Stimulated activated CD4-positive, alpha-beta T cell treated with anti-CD3 and anti-CD28 coated beads, Interleukin-1b, Interleukin-23, amount 100 ng/mL, for 48 hours (primary cell): ENCODE results near the gene HPCAL4.

Source experiments
- DNase-seq: peaks from one replicate; pipeline ENCODE4 v3.0.0-alpha.2; 2020

HPCAL4 gene

DNA sequence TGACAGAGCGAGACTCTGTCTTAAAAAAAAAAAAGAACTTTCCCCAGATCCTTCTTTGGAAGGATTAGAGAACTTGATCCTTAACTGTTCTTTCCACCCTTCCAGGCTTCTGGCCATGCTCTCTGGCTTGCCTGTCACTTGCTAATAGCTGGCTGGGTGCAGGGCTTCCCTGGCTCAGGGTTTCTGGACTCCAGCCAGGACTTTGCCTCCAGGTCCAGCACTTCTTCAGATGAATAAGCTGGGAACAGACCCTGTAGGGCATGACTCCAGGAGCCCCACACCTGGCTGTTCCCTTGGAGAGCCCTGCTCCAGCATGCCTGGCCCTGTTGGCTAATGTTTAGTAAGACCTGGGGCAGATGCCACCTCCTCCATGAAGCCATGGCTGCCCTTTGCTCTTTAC is 16.0 kb downstream of the HPCAL4 start:
- DNase-seq = no peak

DNA sequence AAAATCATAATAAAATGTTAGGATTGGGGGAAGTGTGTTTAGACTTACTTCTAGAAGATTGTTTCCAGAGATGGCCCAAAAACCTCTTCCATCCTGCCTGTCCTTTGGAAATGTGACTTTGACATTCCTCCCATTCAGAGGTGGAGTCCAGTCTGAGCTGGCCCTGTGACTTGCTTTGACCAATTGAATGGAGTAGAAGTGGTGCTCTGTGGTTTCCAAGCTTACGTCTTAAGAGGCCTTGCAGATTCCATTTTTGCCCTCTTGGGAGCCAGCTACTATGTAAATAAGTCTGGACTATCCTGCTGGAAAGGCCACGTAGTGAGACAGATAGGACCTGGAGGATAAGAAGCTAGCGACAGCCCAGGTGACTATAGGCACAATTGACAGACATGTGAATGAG is 18.0 kb downstream of the HPCAL4 start:
- no peak for DNase-seq

DNA sequence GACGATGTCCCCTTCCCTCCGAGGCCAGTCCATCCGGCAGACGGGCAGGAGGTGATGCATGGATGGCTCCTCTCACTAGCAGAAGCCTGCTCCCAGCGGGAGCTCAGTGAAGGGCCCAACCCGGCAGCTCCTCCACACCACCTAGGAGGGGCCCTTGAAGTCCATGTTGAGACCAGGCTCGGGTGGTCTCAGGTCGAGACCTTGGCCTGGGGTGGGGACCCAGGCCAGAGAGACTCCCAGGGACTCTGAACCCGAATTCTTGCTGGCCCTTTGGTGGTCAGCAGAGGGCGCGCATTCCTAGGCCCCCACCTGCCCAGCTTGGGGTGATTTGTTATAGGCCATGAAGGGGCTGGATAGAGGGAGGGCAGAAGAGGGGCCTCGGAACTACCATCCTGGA is 18.7 kb downstream of the HPCAL4 start:
- no peak for DNase-seq

DNA sequence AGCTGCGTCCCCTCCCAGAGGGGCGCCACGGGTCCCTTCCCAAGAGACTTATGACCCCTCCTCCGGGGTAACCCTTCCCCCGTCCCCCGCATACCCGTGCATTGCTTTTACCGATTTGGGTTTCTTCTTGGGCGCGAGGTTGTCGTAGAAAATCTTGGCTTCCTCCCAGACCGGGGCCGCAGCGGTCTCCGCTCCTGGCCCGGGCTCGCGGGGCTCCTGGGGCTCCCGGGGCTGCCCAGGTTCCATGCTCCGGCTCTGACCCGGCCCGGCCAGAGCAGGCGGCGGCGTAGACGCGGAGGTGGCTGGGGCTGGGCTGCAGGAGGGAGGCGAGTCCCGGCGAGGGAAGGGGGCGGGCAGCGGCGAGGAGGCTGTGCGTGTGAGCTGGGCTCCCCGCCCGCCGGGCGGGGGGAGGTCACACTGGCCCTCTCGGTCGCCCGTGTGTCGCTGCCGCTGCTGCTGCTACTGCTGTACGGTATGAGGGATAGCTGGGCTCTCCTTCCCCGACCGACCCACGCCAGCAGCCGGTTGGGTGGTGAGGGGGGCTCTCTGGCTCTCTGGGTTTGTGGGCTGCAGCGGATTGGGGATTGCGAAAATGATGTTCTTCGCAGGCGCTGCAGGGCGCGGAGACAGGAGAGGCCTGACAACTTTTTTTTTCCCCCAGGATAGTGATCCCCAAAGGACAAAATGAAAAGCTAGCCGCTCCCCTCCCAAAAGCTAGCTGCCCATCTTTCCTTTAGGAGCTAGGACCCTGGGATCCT is 19.3 kb downstream of the HPCAL4 start, which contains the start of gene NT5C1A:
Gene NT5C1A (minus strand): TSS at position 315 of the 758 bp plus-strand sequence. CDS start 69 bp downstream, at position 246.
- no peak for DNase-seq

DNA sequence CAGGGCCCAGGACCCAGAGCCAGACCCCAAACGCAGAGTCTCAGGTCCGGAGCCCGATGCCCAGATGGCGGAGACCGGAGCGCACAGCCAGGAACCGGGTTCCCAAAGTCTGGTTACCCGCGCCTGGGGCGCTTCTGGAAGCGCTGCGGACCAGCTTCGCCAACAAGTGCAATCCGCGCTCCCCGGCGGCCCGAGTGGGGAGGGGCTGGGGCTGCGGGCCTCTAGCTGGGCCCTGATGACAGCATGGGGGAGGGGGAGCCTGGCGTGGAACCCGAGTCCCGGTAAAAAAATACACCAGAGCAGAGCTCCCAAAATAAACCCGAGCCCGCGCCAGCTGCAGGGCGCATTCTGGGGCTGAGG is 19.8 kb downstream of the HPCAL4 start:
- DNase-seq = no peak

DNA sequence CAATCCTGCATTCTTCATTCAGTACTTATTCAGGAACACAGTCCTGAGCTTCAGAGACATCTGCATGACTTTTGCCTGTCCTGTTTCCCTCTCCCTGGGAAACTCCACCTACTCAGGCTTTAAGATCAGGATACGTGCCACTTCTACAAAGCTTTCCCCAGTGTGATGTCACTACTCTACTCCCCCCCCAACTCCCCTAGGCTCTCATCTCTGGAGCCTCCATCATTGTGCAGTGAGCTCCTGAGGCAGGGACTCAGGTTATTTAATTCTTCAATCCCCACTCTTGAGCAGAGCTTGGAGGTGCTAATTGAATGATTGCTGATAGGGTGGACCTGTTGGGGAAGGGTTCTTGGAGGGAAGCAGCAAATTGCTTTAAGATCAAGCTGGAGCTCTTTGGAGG is 20.5 kb downstream of the HPCAL4 start:
- DNase-seq = no peak

DNA sequence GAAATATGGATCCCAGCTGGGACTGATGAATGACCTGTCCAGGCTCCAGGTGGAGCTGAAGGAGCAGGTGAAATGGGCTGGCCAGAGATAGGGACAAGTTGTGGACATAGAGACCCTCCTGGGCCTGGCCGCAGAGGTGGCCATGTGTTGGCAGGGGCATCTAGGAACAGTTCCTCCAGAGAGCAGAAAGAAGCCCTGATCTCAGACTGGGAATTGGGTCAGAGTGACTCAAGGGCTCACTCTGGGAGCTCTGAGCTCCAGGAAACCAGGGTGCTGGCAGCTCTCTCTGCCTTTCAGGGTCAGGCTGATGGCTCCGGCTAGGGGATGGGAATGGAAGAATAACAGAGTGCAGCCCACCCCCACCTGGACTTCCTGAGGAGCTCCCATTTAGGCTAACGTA is 22.3 kb downstream of the HPCAL4 start:
- no peak for DNase-seq

DNA sequence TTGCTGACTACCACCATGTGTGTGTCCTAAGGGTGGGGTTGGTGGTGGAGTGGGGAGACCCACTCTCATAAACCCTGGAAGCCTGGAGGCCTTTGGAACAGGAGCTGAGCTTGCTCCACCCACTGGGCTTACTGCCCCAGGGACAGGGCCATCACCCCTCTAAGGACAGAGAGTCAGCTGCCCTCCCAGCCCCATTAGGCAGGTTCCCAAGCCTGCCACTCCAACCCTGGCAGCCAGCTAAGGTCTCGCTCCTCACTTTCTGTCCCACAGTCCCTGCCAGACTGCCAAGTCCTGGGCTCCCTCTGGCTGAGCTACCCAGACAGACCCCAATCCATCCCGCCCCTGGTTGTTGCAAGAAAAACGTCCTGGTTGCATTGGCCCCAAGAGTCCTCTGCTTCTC is 23.1 kb downstream of the HPCAL4 start:
- no peak for DNase-seq

DNA sequence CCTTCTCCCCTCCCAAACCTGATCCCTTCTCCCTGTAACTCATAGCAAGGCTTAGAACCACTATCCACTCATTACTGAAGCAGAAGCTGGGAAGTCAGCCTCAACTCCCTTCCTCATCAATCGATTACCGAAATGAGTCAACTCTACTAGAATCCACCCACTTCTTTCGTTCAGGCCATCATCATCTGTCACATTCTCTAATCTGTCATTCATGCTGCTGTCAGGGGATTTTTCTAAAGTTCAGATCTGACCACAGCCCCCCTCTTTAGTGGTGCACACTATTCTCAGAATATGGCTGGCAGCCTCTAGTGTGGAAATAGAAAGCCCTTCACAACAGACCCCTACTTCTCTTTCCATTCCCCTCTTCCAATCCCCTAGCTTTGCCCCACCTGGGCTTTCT is 24.5 kb downstream of the HPCAL4 start:
- DNase-seq = peak; percentile 47

DNA sequence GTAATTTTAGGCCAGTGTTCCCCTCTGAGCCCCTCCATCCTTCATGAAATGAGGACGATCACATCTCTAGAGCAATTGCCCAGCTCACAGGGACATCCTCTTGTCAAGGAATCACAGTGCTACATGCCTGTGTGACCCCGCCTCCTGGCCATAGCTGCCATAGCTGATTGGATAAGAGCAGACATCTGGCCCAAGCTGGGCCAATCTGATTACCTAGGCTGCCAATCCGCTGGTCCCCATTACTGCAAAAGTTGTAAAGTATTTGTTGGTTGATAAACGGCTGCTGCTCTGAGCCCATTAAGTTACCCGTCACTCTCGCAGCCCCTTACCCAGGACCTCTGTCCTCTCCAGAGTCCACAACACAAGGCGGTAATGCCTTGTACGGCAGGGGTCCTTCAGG is 27.7 kb downstream of the HPCAL4 start:
- DNase-seq = no peak

DNA sequence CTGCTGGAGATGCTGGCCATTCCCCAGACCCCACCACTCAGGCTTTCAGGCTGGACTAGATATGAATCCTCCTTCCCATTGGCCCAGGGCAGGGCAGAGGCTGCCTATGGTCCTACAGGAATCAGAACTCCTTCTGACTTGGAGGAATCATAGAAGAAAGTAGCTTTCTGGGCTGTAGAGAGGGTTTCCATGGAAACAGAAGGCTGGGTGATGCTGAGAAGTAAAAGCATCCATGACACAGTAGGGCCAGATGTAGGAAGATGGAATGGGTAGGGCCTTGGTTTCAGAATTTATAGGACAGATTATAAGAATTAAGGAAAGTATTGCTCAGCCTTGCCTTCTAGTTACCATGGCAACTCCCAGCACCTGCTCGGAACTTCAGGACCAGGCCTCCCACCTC is 28.4 kb downstream of the HPCAL4 start:
- no peak for DNase-seq

DNA sequence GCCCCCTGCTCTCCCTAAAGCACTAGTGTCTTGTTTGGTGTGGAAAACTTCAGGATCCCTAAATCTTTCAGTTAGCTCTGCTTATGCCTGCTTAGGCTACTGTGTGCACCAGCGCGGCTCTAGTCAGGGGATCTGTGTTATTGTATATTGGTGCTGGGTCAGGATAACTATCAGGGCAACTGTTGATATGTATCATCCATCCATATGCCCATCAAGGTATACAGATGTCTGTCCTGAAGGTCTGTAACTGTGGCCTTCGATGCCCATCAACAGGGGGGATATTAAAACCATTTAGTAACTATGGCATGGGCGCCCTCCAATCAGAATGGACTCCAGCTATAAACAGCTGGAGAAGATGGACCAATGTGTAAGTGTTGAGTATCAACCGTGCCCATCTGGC is 31.7 kb downstream of the HPCAL4 start:
- no peak for DNase-seq

DNA sequence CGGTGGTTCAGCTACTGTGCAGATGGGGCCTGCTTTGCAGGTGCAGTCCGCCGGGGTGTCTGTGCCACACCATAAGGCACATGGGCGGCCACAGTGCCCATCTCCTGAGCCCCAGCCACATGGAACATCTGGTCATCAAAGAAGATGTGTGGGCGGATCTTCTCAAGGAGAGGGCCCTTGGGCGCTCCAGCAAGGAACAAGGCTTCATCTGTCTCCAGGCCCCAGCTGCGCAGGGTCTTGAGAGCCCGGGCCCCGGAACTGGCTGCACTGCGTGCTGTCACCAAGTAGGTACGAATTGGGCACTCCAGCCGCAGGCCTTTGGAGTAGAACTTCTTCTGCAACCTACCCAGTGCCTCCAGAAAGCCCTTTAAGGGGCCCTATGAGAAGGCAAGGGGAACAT is 32.1 kb downstream of the HPCAL4 start:
- no peak for DNase-seq

DNA sequence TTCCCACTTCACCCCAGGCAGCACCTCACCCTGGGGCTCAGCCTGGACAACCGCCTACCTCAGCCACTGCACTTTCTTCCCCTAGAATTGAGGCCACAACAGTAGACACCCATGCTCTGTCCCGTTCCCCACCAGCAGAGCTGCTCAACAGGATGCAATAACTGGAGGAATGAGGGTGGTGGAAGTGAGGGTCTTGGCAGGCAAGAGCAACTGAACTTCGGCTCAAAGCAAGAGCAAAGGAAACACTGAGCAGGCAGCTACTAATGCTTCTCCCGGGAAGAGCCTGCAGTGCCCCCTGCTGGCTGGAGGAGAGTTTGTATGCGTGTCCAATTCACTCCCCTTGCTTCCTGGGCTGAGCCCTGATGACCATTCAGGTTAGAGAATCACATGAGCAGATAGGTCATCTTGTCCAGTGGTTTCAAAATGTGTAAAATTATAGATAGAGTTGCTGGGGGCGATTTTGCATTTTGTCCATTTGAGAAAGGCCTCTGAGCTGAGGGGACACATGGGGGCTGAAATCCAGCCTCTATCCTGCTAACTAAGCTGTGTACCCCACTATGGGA is 33.2 kb downstream of the HPCAL4 start:
- DNase-seq = peak; percentile 67

DNA sequence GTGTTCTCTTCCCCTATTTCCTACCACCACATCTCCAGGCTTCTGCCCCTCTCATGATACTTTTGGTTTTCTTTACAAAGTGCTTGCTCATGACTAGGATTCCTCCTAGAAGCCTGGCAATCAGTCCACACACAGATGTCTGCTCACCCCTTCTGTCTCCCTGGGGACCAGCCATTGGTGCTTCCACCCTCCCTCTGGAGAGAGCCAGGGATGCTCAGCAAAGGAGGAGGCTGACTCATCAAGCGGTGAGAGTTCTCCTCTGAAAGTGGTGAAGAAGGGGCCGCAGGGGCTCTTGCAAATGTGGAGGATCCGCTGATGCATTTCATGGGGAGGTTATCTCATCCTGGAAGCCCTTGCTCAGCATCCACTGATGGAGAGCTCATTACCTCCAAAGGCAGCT is 33.8 kb downstream of the HPCAL4 start:
- no peak for DNase-seq

DNA sequence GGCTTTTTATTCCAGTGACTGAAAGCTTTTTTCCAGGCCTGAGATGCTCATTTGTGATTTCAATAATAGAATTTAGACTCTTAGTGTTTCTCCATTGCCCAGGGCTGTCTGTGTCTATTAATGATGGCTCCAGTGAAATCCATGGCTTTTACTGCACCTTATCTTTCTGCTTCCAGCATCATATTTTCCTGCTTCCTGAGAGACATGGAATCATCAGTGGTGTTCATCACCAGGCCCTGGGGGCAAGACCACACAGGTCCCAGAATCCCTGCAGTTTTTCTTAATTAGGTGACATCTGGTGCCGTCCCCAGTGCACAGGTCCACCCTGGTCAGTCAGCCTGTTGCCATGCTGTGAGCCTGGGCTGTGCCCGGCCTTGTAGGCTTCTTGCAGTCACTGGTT is 34.8 kb downstream of the HPCAL4 start:
- no peak for DNase-seq

DNA sequence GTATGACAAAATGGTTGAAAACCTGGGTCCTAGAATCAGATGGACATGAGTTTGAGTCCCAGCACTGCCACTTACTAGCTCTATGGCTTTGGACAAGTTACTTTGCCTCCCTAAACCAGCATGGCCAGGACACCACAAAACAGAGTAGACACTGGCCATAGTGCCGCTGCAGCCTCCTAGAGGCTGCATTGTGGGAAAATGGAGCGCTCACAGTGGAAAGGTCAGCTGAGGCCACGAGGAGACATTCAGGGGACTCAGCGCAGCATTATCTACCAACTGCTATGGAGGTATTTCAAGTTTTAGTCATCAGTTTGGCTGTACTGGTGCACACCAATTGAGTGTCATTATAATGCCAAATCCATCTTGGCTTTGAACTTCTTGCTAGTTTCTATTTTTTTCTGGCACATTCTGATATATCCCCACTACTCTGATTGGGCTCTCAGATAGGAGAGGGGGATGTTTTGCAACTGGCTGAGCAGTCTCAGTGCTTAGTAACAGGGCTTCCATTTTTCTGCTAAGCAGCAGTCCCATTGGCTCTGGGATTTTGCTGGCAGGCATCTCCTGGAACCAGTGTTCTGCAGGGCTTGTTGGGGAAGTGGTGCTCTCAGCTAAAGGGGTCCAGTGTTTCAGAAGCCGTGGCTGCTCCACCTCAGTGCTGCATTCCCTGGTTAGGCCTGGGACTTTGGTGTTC is 35.5 kb downstream of the HPCAL4 start:
- DNase-seq = no peak

DNA sequence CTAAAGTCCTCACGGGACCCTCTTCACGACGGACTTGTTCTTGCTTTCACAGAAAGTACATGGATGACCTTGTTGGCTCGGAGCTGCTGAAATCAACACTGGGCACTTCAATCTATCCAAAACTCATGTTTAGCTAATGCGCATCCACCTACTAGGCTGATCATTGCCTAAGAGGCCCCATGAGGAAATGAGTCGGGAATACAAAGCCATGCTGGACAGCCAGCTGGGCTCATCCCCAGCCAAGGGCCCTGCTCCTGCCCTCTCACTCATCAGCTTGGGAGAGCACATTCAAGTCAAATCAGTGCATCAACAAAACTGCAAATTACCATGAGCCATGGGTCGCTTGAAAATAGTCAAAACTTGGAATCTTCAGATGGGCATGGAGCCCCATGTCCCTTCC is 36.9 kb downstream of the HPCAL4 start:
- DNase-seq = no peak

DNA sequence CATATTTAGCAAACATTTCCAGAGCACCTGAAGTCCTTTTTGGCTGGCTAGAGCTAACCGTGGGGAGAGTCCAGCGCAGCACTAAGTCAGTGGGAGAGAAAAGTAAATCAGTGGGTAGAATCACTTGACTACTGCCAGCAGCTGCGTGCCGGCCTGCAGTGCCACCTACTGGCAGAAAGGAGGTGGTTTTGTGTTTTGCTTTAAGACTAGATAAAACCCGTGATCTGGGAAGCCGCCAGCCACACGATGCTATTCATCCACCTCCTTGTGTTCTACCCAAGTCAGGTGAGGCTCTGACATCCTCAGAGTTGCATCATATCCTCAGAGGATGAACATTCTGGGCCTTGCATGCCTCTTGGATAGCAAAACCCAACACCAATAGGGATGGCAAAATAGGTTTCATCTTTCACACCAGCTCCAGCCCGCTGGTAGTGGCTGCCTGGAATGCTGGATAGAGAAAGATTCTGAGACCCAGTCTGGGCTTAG is 37.6 kb downstream of the HPCAL4 start:
- peak; percentile 82 for DNase-seq

DNA sequence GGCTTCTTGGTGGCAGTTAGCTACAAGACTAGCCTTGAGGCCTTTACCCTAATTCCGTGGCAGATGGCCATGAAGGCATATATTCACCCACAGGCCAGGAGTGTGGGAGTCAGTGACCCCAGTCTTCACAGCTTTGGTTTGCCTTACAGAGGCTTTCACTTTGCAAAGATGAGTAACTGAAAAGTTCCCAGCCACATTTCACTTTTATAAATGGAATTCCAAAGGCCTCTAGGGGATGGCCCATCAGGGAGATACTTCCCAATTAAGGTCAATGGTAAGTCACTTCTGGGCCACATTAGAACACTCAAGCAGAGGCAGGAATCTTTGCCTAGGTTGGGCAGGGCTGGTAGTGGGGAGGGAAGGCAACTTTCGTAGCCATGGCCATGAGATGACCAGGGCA is 38.7 kb downstream of the HPCAL4 start:
- no peak for DNase-seq

DNA sequence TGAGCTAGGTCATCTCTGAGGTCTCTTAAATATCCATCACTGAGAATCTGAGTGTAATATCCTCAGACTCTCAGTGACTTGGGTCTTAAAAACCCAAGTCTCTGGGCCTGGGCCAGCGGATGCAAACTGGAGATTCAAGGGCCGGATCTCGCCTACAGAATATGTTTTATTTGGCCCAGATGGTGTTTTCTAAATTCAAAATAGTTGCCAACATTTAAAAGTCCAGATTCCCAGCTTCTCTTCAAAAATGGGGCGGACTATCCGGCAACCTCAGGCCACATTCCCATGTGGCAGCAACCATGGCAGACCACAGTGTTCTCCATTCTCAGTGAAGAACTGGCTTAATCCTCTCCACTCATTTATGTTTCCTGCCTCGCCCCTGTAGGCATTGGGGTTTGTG is 39.1 kb downstream of the HPCAL4 start:
- DNase-seq = no peak

DNA sequence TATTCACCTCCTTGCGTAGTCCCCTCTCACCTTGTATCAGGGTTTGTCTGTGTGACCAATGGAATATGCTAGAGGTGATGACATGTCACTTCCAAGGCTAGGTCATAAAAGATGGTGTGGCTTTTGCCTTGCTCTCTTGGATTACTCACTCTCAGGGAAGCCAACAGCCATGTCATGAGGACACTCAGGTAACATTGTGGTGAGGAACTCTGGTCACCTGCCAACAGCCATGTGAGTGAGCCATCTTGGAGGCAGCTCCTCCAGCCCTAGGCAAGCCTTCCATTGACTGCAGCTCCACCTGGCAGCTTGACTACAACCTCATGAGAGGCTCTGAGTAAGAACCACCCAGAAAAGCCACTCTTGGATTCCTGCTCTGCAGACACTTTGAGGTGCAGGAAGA is 40.8 kb downstream of the HPCAL4 start:
- DNase-seq = no peak

DNA sequence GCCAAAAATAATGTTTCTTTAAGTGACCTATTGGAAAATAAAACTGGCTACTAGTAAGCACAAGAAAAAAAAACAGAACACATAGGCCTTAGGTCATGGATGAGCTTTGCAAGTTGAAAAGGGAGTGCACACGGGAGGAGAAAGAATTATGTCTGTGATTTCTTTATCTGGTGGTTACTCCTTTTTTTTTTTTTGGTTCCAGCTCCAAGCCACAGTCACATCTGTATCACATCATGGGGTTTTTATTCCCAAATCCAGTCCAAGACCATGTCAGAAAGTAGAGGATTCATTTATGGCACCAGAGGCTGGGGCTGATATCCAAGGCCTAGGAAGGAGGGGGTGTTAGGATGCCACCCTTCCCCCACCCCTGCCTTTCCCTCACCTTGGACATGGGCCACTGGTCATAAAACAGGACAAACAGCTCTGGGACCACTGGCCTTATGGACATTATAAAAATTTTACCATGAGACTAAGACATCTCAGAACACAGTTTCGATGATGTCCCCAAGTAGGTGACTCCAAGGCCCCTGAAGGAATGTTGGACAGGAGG is 41.5 kb downstream of the HPCAL4 start:
- no peak for DNase-seq

DNA sequence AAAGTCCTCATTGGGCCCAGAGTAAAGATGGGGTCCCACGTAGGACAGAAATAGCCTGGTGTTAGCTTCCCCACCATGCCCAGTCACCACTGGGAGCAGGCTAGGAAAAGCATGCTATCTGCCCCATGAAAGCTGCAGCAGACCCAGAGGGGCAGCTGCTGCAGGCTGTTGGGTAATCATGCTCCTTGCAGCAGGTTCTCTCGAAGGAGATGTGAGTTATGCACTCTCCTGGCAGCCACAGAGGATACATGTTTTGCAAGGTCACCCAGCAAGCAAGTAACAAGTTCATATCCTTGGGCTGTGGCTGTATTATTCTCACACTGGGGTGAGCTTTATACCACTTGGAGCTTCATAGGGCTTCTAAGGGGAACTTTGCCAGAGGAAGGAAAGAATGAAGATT is 42.7 kb downstream of the HPCAL4 start:
- no peak for DNase-seq
